T-helper 1 cell treated with Interleukin-12 subunit alpha and Interleukin-12 subunit beta and Interleukin-4 antibody, amounts not matched to agents 30 μg/mL and 1 μg/mL, for 36 hours (primary cell): ENCODE measurements around the gene LZTS3.
"Not testable (repeated sequence)": the region's sequence is repeated elsewhere in the genome, so short reads cannot be mapped to it uniquely, and the experiment has no call there.

Experiments used
- H3K27ac Mint-ChIP-seq: one replicate; pipeline ENCODE4 v1.8.0; 2021; ENCODE audit warnings: mild to moderate bottlenecking, mixed read lengths
- H3K27me3 Mint-ChIP-seq: one replicate; pipeline ENCODE4 v1.8.0; 2021; ENCODE audit warnings: low read depth, mixed read lengths
- H3K36me3 Mint-ChIP-seq: one replicate; pipeline ENCODE4 v1.8.0; 2021; ENCODE audit warnings: low read depth, mixed read lengths
- H3K4me1 Mint-ChIP-seq: one replicate; pipeline ENCODE4 v1.8.0; 2021; ENCODE audit warnings: low read depth, mixed read lengths
- H3K4me3 Mint-ChIP-seq: one replicate; pipeline ENCODE4 v1.8.0; 2021; ENCODE audit warnings: mild to moderate bottlenecking, moderate library complexity, mixed read lengths
- H3K9me3 Mint-ChIP-seq: one replicate; pipeline ENCODE4 v1.8.0; 2021; ENCODE audit warnings: mixed read lengths

LZTS3 gene

GRCh38 chr20:3146732-3147341 is 26.5 kb downstream of the LZTS3 start:
- H3K9me3 Mint-ChIP-seq = no peaks in the 10 kb centered on the region
- no peak overlapping the region for H3K27ac Mint-ChIP-seq
- peaks cover 34% of the 10 kb centered on the region for H3K36me3 Mint-ChIP-seq
- no peaks in the 10 kb centered on the region for H3K27me3 Mint-ChIP-seq
- H3K4me3 Mint-ChIP-seq = no peak overlapping the region
- H3K4me1 Mint-ChIP-seq = peaks cover 13% of the 10 kb centered on the region

GRCh38 chr20:3141757-3142156 is 31.6 kb downstream of the LZTS3 start:
- Mint-ChIP-seq H3K4me3 (no peak overlapping the region), H3K27ac (no peak overlapping the region), H3K27me3 (no peaks in the 10 kb centered on the region), H3K36me3 (peaks cover 20% of the 10 kb centered on the region), H3K9me3 (no peaks in the 10 kb centered on the region), H3K4me1 (peaks cover 6% of the 10 kb centered on the region)

GRCh38 chr20:3137492-3137891 is 35.9 kb downstream of the LZTS3 start:
- no peak overlapping the region for H3K27ac Mint-ChIP-seq
- peaks cover 4% of the 10 kb centered on the region for H3K36me3 Mint-ChIP-seq
- H3K4me1 Mint-ChIP-seq = peaks cover 6% of the 10 kb centered on the region
- H3K4me3 Mint-ChIP-seq = no peak overlapping the region
- H3K27me3 Mint-ChIP-seq = no peaks in the 10 kb centered on the region
- H3K9me3 Mint-ChIP-seq = no peaks in the 10 kb centered on the region

- H3K27me3 Mint-ChIP-seq = no peaks in the 10 kb centered on the region
- peaks cover 4% of the 10 kb centered on the region for H3K36me3 Mint-ChIP-seq
- no peak overlapping the region for H3K27ac Mint-ChIP-seq
- no peak overlapping the region for H3K4me3 Mint-ChIP-seq
- H3K9me3 Mint-ChIP-seq = no peaks in the 10 kb centered on the region
- H3K4me1 Mint-ChIP-seq = peaks cover 6% of the 10 kb centered on the region
These were observed 37.8 kb downstream of the LZTS3 start for GRCh38 chr20:3135507-3136070.

GRCh38 chr20:3134151-3134550 is 39.2 kb downstream of the LZTS3 start:
- Mint-ChIP-seq H3K4me1 (peaks cover 4% of the 10 kb centered on the region), H3K36me3 (peaks cover 4% of the 10 kb centered on the region), H3K4me3 (no peak overlapping the region), H3K9me3 (no peaks in the 10 kb centered on the region), H3K27me3 (no peaks in the 10 kb centered on the region), H3K27ac (no peak overlapping the region)

DNA sequence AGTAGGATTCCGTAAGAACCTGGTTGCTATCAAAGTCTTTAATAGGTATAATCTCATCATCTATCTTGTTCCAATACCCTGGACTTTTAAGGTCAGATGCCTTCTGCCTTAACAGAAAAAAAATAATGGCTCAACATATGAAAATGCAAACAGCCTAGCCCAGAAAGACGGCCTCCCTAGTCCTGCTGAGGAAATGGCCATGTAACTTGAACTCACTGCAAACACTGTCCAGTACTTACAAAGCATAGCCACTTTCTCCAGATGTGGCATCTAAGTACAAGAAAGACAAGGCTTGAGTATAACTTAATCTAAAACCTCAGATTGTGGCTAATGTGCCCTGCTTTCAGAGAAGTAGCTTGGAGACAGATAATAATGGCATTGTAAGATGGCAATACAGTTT is 40.2 kb downstream of the LZTS3 start:
- H3K9me3 Mint-ChIP-seq = no peaks in the 10 kb centered on the region

GRCh38 chr20:3130051-3130600 is 43.2 kb downstream of the LZTS3 start:
- Mint-ChIP-seq H3K4me3 (no peak overlapping the region), H3K27me3 (no peaks in the 10 kb centered on the region), H3K36me3 (peaks cover 4% of the 10 kb centered on the region), H3K4me1 (peaks cover 2% of the 10 kb centered on the region), H3K9me3 (peaks cover 3% of the 10 kb centered on the region), H3K27ac (no peak overlapping the region)

More for the DNA sequence above, 40.2 kb downstream of the LZTS3 start:
- Mint-ChIP-seq H3K27ac (no peak overlapping the region), H3K4me1 (peaks cover 2% of the 10 kb centered on the region), H3K36me3 (no peaks in the 10 kb centered on the region), H3K4me3 (no peak overlapping the region), H3K27me3 (no peaks in the 10 kb centered on the region)

GRCh38 chr20:3129094-3129493 is 44.3 kb downstream of the LZTS3 start:
- Mint-ChIP-seq H3K4me3 (no peak overlapping the region), H3K4me1 (peaks cover 4% of the 10 kb centered on the region), H3K27me3 (no peaks in the 10 kb centered on the region), H3K27ac (no peak overlapping the region), H3K9me3 (peaks cover 3% of the 10 kb centered on the region), H3K36me3 (peaks cover 7% of the 10 kb centered on the region)

DNA sequence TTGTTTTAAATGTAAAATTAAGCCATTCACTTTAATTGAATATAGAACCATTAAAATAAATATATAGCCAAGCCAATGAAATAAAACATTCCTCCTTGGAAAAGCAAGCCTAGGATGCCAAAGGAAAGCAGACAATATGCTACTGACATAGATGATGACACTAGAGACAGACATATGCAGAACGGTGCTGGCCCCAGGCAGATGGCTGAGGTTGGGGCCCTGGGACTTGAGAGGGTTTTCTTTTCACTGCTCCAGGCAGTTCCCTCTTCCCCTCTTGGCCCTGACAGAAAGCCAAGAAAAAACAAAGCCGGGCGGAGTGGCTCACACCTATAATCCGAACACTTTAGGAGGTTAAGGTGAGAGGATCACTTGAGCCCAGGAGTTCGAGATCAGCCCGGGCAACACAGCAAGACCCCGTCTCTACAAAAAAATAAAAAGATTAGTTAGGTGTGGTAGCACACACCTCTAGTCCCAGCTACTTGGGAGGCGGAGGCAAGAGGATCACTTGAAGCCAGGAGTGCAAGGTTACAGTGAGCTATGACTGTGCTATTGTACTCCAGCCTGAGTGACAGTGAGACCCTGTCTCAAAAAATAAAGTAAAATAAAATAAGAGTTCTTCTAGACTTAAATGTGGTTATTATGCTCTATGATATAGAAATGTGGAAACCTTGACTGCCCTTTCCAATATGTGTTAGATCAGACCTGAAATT is 44.9 kb downstream of the LZTS3 start:
- Mint-ChIP-seq H3K36me3 (peaks cover 9% of the 10 kb centered on the region), H3K4me3 (no peak overlapping the region), H3K27me3 (no peaks in the 10 kb centered on the region), H3K4me1 (peaks cover 6% of the 10 kb centered on the region), H3K9me3 (peaks cover 5% of the 10 kb centered on the region), H3K27ac (no peak overlapping the region)

- Mint-ChIP-seq H3K36me3 (peaks cover 26% of the 10 kb centered on the region), H3K4me3 (no peak overlapping the region), H3K4me1 (peaks cover 24% of the 10 kb centered on the region), H3K27ac (no peak overlapping the region), H3K27me3 (no peaks in the 10 kb centered on the region), H3K9me3 (peaks cover 11% of the 10 kb centered on the region)
These were observed 46.9 kb downstream of the LZTS3 start for GRCh38 chr20:3126527-3126859.

DNA sequence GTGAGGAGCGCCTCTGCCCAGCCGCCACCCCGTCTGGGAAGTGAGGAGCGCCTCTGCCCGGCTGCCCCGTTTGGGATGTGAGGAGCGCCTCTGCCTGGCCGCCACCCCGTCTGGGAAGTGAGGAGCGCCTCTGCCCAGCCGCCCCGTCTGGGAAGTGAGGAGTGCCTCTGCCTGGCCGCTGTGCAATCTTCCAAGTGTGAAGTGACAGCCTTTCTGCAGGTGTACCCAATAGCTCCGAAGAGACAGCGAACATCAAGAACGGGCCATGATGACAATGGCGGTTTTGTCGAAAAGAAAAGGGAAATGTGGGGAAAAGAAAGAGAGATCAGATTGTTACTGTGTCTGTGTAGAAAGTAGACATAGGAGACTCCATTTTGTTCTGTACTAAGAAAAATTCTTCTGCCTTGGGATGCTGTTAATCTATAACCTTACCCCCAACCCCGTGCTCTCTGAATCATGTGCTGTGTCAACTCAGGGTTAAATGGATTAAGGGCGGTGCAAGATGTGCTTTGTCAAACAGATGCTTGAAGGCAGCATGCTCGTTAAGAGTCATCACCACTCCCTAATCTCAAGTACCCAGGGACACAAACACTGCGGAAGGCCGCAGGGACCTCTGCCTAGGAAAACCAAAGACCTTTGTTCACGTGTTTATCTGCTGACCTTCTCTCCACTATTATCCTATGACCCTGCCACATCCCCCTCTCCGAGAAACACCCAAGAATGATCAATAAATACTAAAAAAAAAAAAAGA is 47.4 kb downstream of the LZTS3 start:
- H3K27me3 Mint-ChIP-seq, H3K4me3 Mint-ChIP-seq, H3K27ac Mint-ChIP-seq: not testable (repeated sequence)
- Mint-ChIP-seq H3K36me3 (peaks cover 30% of the 10 kb centered on the region), H3K4me1 (peaks cover 29% of the 10 kb centered on the region), H3K9me3 (peaks cover 11% of the 10 kb centered on the region)

GRCh38 chr20:3124773-3125560 is 48.4 kb downstream of the LZTS3 start:
- H3K4me3 Mint-ChIP-seq, H3K27ac Mint-ChIP-seq, H3K27me3 Mint-ChIP-seq: not testable (repeated sequence)
- Mint-ChIP-seq H3K36me3 (peaks cover 34% of the 10 kb centered on the region), H3K4me1 (peaks cover 34% of the 10 kb centered on the region), H3K9me3 (peaks cover 11% of the 10 kb centered on the region)

- H3K27ac Mint-ChIP-seq = not testable (repeated sequence)
These were observed 49.2 kb downstream of the LZTS3 start for GRCh38 chr20:3124163-3124562.

GRCh38 chr20:3123542-3123941 is 49.8 kb downstream of the LZTS3 start:
- H3K4me1 Mint-ChIP-seq = peaks cover 35% of the 10 kb centered on the region
- H3K36me3 Mint-ChIP-seq = peaks cover 34% of the 10 kb centered on the region
- H3K9me3 Mint-ChIP-seq = peaks cover 11% of the 10 kb centered on the region
- H3K4me3 Mint-ChIP-seq = peak overlapping the region; percentile 0
- H3K27ac Mint-ChIP-seq = peak overlapping the region; percentile 83
- H3K27me3 Mint-ChIP-seq = no peaks in the 10 kb centered on the region

More at GRCh38 chr20:3124163-3124562, 49.2 kb downstream of the LZTS3 start:
- Mint-ChIP-seq H3K9me3 (peaks cover 11% of the 10 kb centered on the region), H3K36me3 (peaks cover 34% of the 10 kb centered on the region), H3K4me1 (peaks cover 35% of the 10 kb centered on the region)
- H3K27me3 Mint-ChIP-seq, H3K4me3 Mint-ChIP-seq: not testable (repeated sequence)
